SU-DHL-6 (cell line): ENCODE results near the gene KRT14.
"Not testable (repeated sequence)": the region's sequence is repeated elsewhere in the genome, so short reads cannot be mapped to it uniquely, and the experiment has no call there.

Experiments
- H2AFZ ChIP-seq: fragments of 200-600 bp; sonication (generic); 2 replicates; pipeline ENCODE4 v1.6.1; 2014; ENCODE audit warnings: low read depth, mild to moderate bottlenecking, moderate library complexity, mixed read lengths, antibody characterized with exemption, low read length; ENCODE audit not compliant: severe bottlenecking
- H3F3A ChIP-seq: fragments of 200-600 bp; shearing (Covaris generic); 2 replicates; pipeline ENCODE4 v1.6.0; 2016; ENCODE audit warnings: antibody characterized with exemption, mild to moderate bottlenecking; ENCODE audit not compliant: insufficient read depth
- H3K27ac ChIP-seq: fragments of 200-600 bp; sonication (generic); 2 replicates; pipeline ENCODE4 v1.5.1; 2016; ENCODE audit warnings: low read depth, mild to moderate bottlenecking, low read length, moderate library complexity, mixed read lengths
- H3K27me3 ChIP-seq: fragments of 200-600 bp; sonication (generic), shearing (Covaris generic); 2 replicates; pipeline ENCODE4 v1.6.0; 2014; ENCODE audit warnings: mild to moderate bottlenecking, low read length
- H3K36me3 ChIP-seq: fragments of 200-600 bp; sonication (generic); 2 replicates; pipeline ENCODE4 v1.6.1; 2014; ENCODE audit warnings: mild to moderate bottlenecking, low read length, mixed read lengths
- H3K4me2 ChIP-seq: fragments of 300-600, 200-600 bp; shearing (Covaris generic), sonication (generic); 2 replicates; pipeline ENCODE4 v1.6.0; 2014; ENCODE audit warnings: low read length, low read depth, mild to moderate bottlenecking; ENCODE audit not compliant: poor library complexity, severe bottlenecking
- H3K4me3 ChIP-seq: fragments of 200-600 bp; sonication (generic); 2 replicates; pipeline ENCODE4 v1.5.1; 2014; ENCODE audit warnings: antibody characterized with exemption, low read length, mild to moderate bottlenecking, mixed read lengths; ENCODE audit not compliant: insufficient read depth, poor library complexity, severe bottlenecking
- H3K79me2 ChIP-seq: fragments of 200-600 bp; sonication (generic); 2 replicates; pipeline ENCODE4 v1.6.1; 2014; ENCODE audit warnings: mild to moderate bottlenecking, low read length, moderate library complexity; ENCODE audit not compliant: insufficient read depth
- H3K9ac ChIP-seq: fragments of 200-600 bp; sonication (generic); 2 replicates; pipeline ENCODE4 v1.7.0; 2014; ENCODE audit warnings: mild to moderate bottlenecking, low read length
- H3K9me2 ChIP-seq: fragments of 200-600 bp; sonication (generic); replicated peaks from 2 replicates; pipeline ENCODE4 v1.6.1; 2014; ENCODE audit warnings: low read length; ENCODE audit not compliant: insufficient read depth
- H3K9me3 ChIP-seq: fragments of 200-600 bp; sonication (generic); 2 replicates; pipeline ENCODE4 v1.6.1; 2014; ENCODE audit warnings: low read length, mixed read lengths; ENCODE audit not compliant: insufficient read depth
- H4K20me1 ChIP-seq: fragments of 200-600 bp; sonication (generic); 2 replicates; pipeline ENCODE4 v1.6.1; 2014; ENCODE audit warnings: low read depth, mild to moderate bottlenecking, antibody characterized with exemption, low read length, moderate library complexity, mixed read lengths
- CTCF ChIP-seq: fragments of 200-600 bp; sonication (generic); IDR thresholded peaks from one replicate; pipeline ENCODE4 v1.5.1; 2017; ENCODE audit warnings: antibody characterized with exemption, mild to moderate bottlenecking, low read length, moderate library complexity; ENCODE audit not compliant: insufficient read depth, poor library complexity, severe bottlenecking
- EZH2phosphoT487 ChIP-seq: fragments of 200-600 bp; sonication (generic), shearing (Covaris generic); conservative IDR thresholded peaks from 2 replicates; pipeline ENCODE4 v1.6.1; 2018; ENCODE audit warnings: mild to moderate bottlenecking, antibody characterized with exemption, low read length, moderate library complexity, mixed read lengths

Gene KRT14

GRCh38 chr17:41631025-41631897, 44.6 kb upstream of the KRT14 start:
- H3K27ac ChIP-seq = no peak overlapping the region
- TF ChIP-seq EZH2phosphoT487 (no peak), CTCF (no peak)
- H4K20me1 ChIP-seq = no peaks in the 10 kb centered on the region
- no peak overlapping the region for H3K9ac ChIP-seq
- no peaks in the 10 kb centered on the region; the same call in 1 of the 2 replicates for H3K9me3 ChIP-seq
- H3K9me2 ChIP-seq = no peaks in the 10 kb centered on the region
- no peaks in the 10 kb centered on the region for H3K27me3 ChIP-seq
- no peak overlapping the region for H3K4me3 ChIP-seq
- no peaks in the 10 kb centered on the region for H3F3A ChIP-seq
- no peaks in the 10 kb centered on the region for H3K36me3 ChIP-seq
- H2AFZ ChIP-seq = no peak overlapping the region
- no peak overlapping the region for H3K4me2 ChIP-seq
- H3K79me2 ChIP-seq = no peaks in the 10 kb centered on the region

- Histone ChIP-seq H3K27ac (no peak overlapping the region), H3K36me3 (no peaks in the 10 kb centered on the region), H3K4me3 (no peak overlapping the region), H3K9me2 (no peaks in the 10 kb centered on the region), H3K79me2 (no peaks in the 10 kb centered on the region), H3K4me2 (no peak overlapping the region), H4K20me1 (no peaks in the 10 kb centered on the region), H3K9ac (no peak overlapping the region), H3F3A (no peaks in the 10 kb centered on the region), H2AFZ (no peak overlapping the region), H3K27me3 (no peaks in the 10 kb centered on the region), H3K9me3 (no peaks in the 10 kb centered on the region; the same call in 1 of the 2 replicates)
- TF ChIP-seq EZH2phosphoT487 = no peak
These were observed 43.4 kb upstream of the KRT14 start for GRCh38 chr17:41629826-41630670.

- H3K27ac ChIP-seq = no peak overlapping the region
- no peaks in the 10 kb centered on the region for H3K27me3 ChIP-seq
- H3K9me2 ChIP-seq = no peaks in the 10 kb centered on the region
- no peaks in the 10 kb centered on the region for H3K79me2 ChIP-seq
- no peak for TF ChIP-seq EZH2phosphoT487
- TF ChIP-seq CTCF = no peak
- no peaks in the 10 kb centered on the region; the same call in 1 of the 2 replicates for H3K9me3 ChIP-seq
- no peak overlapping the region for H2AFZ ChIP-seq
- no peaks in the 10 kb centered on the region for H4K20me1 ChIP-seq
- H3K4me2 ChIP-seq = no peak overlapping the region
- no peaks in the 10 kb centered on the region for H3F3A ChIP-seq
- H3K4me3 ChIP-seq = no peak overlapping the region
- H3K9ac ChIP-seq = no peak overlapping the region
- no peaks in the 10 kb centered on the region for H3K36me3 ChIP-seq
These were observed 42.6 kb upstream of the KRT14 start for GRCh38 chr17:41629316-41629715.

- not testable (repeated sequence) for H3K9me2 ChIP-seq, H3K4me2 ChIP-seq, H3K9me3 ChIP-seq, H3K9ac ChIP-seq, H3F3A ChIP-seq, H3K36me3 ChIP-seq, H3K79me2 ChIP-seq, H3K27ac ChIP-seq, H3K27me3 ChIP-seq, H3K4me3 ChIP-seq, H2AFZ ChIP-seq, H4K20me1 ChIP-seq
These were observed 42.0 kb upstream of the KRT14 start for GRCh38 chr17:41628621-41629255.

- not testable (repeated sequence) for H3F3A ChIP-seq, H4K20me1 ChIP-seq, H3K9me3 ChIP-seq, H3K9me2 ChIP-seq, H3K4me3 ChIP-seq, H3K4me2 ChIP-seq, H3K27ac ChIP-seq, H3K79me2 ChIP-seq, H3K27me3 ChIP-seq, H3K36me3 ChIP-seq, H2AFZ ChIP-seq, H3K9ac ChIP-seq
These were observed 41.3 kb upstream of the KRT14 start for GRCh38 chr17:41628073-41628370.
